ENCODE measurements around the gene CLCA2.
A peak's percentile ranks its signal among the peaks of the same experiment; 100 is the strongest.

- TF ChIP-seq CTCF (conservative IDR thresholded peaks at IDR 0.05; ENCODE audit: low read depth in 2 of 2) (peak in 1 of 2 experiments; percentile 58; a peak in 2 of 4 replicates), EZH2phosphoT487 (IDR thresholded peaks at IDR 0.05; ENCODE audit: unreplicated experiment) (no peak), EZH2 (IDR thresholded peaks at IDR 0.05; ENCODE audit: low read depth, unreplicated experiment) (no peak), NANOG (IDR thresholded peaks at IDR 0.05; ENCODE audit: borderline replicate concordance) (no peak; the same call in 1 of the 2 replicates)
These were observed 78.9 kb downstream of the CLCA2 start for GRCh38 chr1:86502721-86503405.

All from GM23338 (cell line).